GM13977 (cell line): Measurements from ENCODE around the gene EIPR1.
"Not testable (repeated sequence)": the region's sequence is repeated elsewhere in the genome, so short reads cannot be mapped to it uniquely, and the experiment has no call there.

Experiments
- DNase-seq: peaks from one replicate; pipeline ENCODE4 v3.0.0; 2012; ENCODE audit warnings: low spot score
- in situ Hi-C: fragments of 300-500 bp; cut with MboI; formaldehyde crosslinking; loops from one replicate; pipeline ENCODE4 v1.12.0; 2022; ENCODE audit warnings: low sequenced_read_pairs, low pct_unique_long_range_greater_than_20kb, mixed read lengths, inconsistent platforms; ENCODE audit not compliant: unreplicated experiment
- TF ChIP-seq, protein P1 (sequence below): IDR thresholded peaks from 2 replicates; pipeline ENCODE4 v1.5.1; 2012; ENCODE audit warnings: mild to moderate bottlenecking, control low read depth; ENCODE audit not compliant: insufficient read depth; ENCODE audit errors: extremely low read depth, missing control alignments

The EIPR1 gene

GRCh38 chr2:3379647-3380534 lies 2.3 kb upstream of the EIPR1 start, which contains the start of gene TRAPPC12:
TSS of gene TRAPPC12 (plus strand) at chr2:3379694. CDS start at chr2:3387624, 7,930 bp downstream.
- DNase-seq = peak; percentile 90
- TF ChIP-seq, protein P1, sequence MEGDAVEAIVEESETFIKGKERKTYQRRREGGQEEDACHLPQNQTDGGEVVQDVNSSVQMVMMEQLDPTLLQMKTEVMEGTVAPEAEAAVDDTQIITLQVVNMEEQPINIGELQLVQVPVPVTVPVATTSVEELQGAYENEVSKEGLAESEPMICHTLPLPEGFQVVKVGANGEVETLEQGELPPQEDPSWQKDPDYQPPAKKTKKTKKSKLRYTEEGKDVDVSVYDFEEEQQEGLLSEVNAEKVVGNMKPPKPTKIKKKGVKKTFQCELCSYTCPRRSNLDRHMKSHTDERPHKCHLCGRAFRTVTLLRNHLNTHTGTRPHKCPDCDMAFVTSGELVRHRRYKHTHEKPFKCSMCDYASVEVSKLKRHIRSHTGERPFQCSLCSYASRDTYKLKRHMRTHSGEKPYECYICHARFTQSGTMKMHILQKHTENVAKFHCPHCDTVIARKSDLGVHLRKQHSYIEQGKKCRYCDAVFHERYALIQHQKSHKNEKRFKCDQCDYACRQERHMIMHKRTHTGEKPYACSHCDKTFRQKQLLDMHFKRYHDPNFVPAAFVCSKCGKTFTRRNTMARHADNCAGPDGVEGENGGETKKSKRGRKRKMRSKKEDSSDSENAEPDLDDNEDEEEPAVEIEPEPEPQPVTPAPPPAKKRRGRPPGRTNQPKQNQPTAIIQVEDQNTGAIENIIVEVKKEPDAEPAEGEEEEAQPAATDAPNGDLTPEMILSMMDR = peak; percentile 53
- in situ Hi-C loops = no loop called here

DNA sequence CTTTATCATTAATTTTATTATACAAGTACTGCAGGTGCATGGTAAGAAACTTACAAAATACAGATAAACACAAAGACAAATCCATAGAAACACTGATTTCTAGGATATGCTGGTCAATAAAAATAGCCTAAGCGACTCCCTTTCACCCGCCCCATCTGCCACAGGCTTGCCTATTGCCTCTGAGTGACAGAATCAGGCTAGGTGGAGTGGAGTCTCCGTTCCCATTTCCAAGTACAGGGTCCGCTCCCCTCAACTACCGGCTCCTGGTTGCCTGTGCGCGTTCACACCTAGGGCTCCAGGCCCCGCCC lies 1.7 kb upstream of the EIPR1 start:
- DNase-seq = no peak
- TF ChIP-seq, protein P1 = no peak
- in situ Hi-C loops = no loop called here

GRCh38 chr2:3377279-3377611 lies 373 bp downstream of the EIPR1 start:
- DNase-seq = peak; percentile 68

GRCh38 chr2:3376821-3377220 lies 797 bp downstream of the EIPR1 start:
- in situ Hi-C loops = no loop called here
- no peak for DNase-seq
- TF ChIP-seq, protein P1 = no peak

More at GRCh38 chr2:3377279-3377611, 373 bp downstream of the EIPR1 start:
- TF ChIP-seq, protein P1 = no peak
- in situ Hi-C loops = no loop called here

GRCh38 chr2:3369340-3370181 lies 8.1 kb downstream of the EIPR1 start:
- in situ Hi-C loops, DNase-seq: not testable (repeated sequence)

GRCh38 chr2:3368261-3368722 lies 9.3 kb downstream of the EIPR1 start:
- no peak for DNase-seq
- TF ChIP-seq, protein P1 = no peak
- in situ Hi-C loops = no loop called here

GRCh38 chr2:3365219-3365618 lies 12.4 kb downstream of the EIPR1 start:
- no peak for DNase-seq
- TF ChIP-seq, protein P1 = no peak
- in situ Hi-C loops = no loop called here
